Fibroblast of skin of right quadriceps (primary cell): ENCODE measurements around the gene MCF2L2.
A peak's percentile ranks its signal among the peaks of the same experiment; 100 is the strongest.

Experiments used
- DNase-seq: peaks from one replicate; pipeline ENCODE4 v3.0.0-alpha.2; 2013

The MCF2L2 gene

DNA sequence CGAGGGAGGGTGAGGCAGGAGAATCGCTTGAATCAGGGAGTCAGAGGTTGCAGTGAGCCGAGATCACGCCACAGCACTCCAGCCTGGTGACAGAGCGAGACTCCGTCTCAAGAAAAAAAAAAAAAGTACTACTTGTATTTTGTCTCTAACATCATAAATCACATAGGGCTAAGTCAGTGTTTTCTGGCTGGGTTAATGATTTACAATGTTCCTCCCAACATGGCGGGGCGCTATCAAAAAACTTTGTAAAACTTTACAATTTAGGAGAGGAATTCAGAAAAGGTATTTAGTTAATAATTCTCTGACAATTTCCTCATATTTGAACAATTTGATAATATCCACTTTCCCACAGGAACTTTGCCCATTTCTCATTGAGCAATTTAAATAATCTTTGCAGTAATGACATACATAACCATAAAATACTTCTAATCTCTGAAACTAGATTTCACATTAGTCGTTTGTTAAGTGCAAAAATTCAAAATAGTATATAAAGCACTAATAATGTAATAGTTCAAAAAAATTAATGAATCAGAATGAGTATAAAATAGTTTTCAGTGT, 202.0 kb downstream of the MCF2L2 start:
- no peak for DNase-seq

GRCh38 chr3:183224180-183224970, 204.0 kb downstream of the MCF2L2 start:
- no peak for DNase-seq

DNA sequence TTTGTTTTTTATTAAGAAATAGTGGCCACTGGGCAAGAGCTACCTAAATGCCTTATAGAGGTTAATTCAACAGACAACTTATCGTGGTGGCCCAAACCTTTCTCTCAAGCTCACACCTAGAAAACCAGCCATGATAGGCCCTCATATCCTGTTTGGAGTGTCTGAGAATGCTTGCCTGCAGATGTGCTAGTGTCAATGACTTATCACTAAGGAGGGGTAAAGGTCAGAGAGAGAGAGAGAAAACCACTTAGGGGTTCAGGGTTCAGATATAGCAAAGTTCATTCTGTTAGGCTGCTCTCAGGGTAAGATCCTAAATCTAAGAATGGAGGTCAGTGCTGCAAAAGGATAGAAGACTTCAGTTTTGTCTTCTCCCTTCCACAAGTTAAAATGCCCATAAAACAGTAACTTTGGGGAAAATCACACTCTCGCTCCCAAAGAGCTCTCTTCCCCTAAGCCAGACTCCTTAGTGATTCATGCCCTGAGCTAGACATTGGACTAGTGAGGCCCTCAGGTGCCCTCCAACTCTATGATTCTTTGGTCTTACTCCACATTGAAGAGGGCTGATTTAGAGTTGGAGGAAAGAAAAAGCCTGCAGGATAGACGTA, 205.7 kb downstream of the MCF2L2 start:
- DNase-seq = no peak

GRCh38 chr3:183220828-183221227, 207.6 kb downstream of the MCF2L2 start:
- peak; percentile 5 for DNase-seq

DNA sequence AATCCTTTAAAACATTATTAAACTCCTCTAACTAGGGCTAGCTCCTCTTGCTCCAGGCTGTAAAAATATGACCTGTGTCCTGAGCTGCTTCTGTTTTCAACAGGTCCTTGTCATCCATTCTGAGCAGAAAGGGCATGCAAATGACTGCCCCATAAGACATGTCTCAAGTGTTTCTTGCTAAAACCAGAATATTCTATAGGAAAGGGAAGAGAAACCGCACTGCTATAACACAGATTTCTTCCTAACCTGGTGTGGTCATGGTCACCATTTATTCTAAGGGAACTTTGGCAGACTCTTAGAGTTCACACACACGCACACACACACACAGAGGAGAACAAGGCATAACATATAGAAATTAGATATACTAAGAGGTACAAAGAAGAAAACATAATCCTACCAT, 209.6 kb downstream of the MCF2L2 start:
- DNase-seq = no peak

DNA sequence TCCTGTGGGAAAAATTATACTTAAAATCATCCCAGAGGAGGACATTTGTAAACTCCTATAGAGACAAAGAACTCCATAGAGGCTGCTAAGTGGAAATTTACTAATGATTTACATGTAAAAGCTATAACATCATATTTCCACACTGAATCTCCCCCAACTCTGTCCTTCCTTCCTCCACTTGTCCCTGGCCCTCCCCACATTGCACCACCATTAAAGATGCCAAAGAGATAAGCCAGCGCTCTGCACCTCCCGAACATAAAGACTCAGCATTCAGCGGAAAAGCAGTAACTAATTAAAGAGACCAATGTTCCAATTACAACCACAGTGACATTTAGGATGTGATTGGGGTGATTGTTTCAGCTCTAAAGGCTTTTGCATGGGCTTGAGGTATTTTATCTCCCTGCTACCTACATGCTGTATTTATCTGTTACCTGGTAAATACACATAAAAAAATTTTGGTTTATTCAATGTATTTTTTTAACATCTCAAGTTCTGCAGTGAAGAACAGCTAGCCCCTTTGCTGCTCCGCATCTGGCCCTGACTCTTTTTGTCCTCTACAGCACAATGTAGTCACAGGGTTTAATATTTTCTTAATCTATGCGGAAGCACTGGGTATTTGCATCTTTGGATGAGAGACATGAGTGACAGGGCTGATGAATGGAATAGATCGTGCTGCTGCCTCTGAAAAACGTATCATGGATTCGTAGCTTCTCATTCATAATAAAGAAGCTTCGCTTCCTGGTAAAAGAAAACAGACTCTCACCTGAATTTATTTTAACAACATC, 210.7 kb downstream of the MCF2L2 start:
- no peak for DNase-seq

DNA sequence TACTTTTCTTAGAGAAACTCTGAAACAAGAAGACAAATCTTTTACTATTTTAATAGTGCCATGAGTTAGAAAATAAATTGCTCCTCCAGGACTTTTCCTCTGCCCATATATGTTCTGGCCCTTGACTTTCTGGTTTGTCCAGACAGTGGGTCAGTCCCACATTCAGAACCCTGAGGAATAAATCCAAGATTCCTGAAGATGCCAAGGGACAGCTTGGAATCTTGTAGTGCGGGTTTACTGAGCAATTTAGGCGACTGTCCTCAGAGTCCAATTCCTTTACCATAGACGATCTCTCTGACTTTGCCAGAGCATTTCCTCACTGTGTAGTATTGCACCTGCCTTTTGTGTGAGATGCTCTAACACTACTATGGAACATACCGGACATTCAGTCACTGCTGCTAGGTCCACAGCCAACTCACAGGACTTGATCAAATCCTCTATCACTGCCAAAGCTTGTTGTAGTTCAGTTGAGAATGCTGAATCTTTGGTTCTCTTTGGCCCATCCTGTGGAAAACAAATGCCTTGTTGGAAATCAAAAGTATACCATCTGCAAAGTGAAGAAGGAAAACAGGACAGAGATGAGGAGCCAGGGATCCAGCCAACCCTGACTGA, 212.7 kb downstream of the MCF2L2 start:
- no peak for DNase-seq

- DNase-seq = no peak
Measured at GRCh38 chr3:183214277-183214612, 214.2 kb downstream of the MCF2L2 start.

DNA sequence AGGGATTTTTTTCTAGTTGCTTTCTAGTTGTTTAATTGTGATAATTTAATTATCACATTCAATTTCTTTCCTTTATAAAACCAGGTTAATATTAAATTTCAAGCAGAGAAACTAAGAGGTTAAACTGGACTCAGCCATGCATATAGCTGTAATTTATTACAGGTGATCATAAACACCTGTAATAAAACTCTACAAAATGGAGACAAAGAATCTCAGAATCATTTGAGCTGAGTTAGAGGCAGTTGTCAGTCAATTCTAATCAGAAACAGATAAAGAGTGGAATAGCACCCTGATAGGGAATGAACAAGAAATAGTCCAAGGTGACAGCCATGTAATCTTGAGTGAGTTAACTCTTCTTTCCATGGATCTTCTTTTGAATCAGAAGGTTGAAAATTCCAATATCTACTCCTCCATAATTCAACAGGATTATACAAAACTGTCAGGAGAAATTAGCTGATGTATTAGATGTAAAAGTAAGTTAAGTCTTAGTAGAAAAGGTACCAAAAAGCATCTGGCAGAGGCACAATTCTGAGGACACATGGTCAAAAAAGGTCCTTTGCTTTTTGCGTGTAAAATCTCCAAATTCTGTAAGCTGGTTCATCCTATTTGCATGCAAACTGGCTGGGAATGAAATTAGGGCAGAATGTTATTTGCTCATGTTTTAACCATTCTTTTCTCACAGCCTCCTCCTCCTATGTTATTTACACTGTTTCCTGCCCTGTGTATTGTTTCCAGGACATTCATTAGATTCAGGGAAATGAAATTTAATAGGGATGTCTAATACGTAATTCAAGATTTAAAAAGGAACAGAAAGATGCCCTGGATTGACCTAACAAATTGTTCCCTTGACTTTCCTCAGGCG, 214.8 kb downstream of the MCF2L2 start:
- no peak for DNase-seq

GRCh38 chr3:183212565-183212964, 215.9 kb downstream of the MCF2L2 start:
- DNase-seq = no peak

DNA sequence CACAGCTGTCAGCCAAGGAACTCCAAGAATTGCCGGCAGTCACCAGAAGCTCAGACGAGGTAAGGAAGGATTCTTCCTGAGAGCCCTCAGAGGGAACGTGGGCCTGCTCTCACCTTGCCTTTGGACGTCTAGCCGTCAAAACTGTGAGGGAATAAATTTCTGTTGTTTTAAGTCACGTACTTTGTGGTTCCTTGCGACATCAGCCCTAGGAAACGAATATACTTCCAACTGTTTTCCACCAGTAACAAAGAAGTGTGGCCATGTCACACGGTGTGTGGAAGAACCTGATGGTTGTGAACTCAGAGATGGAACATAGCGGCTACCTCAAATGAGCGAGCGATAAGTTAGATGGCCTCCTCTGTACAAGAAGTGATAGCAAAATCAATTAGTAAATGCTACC, 216.3 kb downstream of the MCF2L2 start:
- no peak for DNase-seq

DNA sequence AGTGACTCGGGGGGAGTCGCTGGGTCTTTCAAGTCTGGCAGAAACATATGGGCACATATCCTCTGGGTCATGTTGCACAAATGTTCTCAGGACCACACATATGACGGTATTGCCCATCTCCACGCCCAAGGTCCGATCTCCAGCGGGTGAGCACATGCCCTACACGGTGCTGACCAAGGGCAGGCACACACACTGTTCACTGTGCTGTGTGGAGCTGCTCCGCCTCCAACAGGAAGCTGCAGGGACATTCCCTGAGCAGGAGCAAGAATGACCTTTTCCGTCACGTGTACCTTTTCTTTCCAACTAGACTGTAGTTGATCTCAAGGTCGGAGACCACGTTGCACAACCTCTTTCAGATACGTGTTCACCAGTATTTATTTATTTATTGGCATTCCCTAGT, 217.1 kb downstream of the MCF2L2 start:
- DNase-seq = no peak

- DNase-seq = no peak
Measured at GRCh38 chr3:183210862-183211341, 217.5 kb downstream of the MCF2L2 start.

GRCh38 chr3:183210341-183210740, 218.1 kb downstream of the MCF2L2 start:
- DNase-seq = no peak

DNA sequence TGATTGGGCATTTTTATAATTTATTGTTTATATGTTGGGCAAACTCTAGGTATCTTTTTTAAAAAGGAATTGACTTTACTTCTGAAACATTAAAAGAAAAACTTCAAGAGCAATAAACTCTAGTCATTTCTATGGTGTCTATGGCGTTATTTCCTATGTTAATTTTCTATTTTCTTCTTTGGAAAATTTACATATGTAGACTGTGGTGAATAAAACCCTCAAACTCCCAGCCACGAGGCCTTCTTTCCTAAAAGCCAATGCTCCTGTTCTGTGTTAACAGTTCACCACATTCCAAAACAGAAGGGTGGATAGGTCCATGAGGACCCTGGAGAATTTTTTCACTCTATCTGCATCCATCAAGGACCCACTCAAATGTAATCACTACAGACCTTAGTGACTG, 219.6 kb downstream of the MCF2L2 start:
- DNase-seq = no peak

GRCh38 chr3:183208260-183208659, 220.2 kb downstream of the MCF2L2 start:
- DNase-seq = no peak

- no peak for DNase-seq
Measured at GRCh38 chr3:183203670-183204069, 224.7 kb downstream of the MCF2L2 start.

GRCh38 chr3:183202004-183202722, 226.3 kb downstream of the MCF2L2 start:
- no peak for DNase-seq

DNA sequence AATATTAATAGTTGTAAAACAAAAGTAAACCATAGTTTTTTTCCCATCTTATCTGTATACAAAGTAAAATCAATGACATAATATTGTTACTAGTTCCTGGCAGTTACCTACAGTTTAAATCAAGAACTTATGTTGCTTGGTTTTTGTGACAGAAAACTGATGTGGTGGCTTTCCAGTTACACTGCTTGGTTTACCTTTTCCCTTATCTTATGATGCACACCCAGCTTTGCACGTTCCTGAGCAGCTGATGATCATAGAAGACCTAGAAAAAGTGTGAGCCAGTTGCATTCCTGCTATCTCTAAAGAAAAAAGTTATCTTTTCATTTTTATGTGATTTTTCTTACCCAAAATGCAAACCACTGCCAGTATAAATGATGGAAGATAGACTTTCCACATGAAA, 229.5 kb downstream of the MCF2L2 start:
- DNase-seq = no peak

- DNase-seq = no peak
Measured at GRCh38 chr3:183197734-183198133, 230.7 kb downstream of the MCF2L2 start.

GRCh38 chr3:183195266-183195665, 233.2 kb downstream of the MCF2L2 start:
- no peak for DNase-seq
